Measurements from ENCODE around the gene C16orf89.

GRCh38 chr16:5004311-5004710 lies 61.4 kb downstream of the C16orf89 start:
- TF ChIP-seq CTCF (IDR thresholded peaks at IDR 0.05; ENCODE audit: insufficient read depth, low read length) (no peak), POLR2AphosphoS5 (IDR thresholded peaks at IDR 0.05; ENCODE audit: low read depth) (no peak), GABPA (IDR thresholded peaks at IDR 0.05; ENCODE audit: low read depth) (no peak), REST (IDR thresholded peaks at IDR 0.05; ENCODE audit: insufficient replicate concordance, low read depth) (no peak)
